NCI-H1092 (cell line): Measurements from ENCODE around the gene IGLL5.

Experiments used
- DNase-seq: peaks from one replicate; lab custom pipeline; 2025; lab: John Stamatoyannopoulos, UW

The IGLL5 gene

DNA sequence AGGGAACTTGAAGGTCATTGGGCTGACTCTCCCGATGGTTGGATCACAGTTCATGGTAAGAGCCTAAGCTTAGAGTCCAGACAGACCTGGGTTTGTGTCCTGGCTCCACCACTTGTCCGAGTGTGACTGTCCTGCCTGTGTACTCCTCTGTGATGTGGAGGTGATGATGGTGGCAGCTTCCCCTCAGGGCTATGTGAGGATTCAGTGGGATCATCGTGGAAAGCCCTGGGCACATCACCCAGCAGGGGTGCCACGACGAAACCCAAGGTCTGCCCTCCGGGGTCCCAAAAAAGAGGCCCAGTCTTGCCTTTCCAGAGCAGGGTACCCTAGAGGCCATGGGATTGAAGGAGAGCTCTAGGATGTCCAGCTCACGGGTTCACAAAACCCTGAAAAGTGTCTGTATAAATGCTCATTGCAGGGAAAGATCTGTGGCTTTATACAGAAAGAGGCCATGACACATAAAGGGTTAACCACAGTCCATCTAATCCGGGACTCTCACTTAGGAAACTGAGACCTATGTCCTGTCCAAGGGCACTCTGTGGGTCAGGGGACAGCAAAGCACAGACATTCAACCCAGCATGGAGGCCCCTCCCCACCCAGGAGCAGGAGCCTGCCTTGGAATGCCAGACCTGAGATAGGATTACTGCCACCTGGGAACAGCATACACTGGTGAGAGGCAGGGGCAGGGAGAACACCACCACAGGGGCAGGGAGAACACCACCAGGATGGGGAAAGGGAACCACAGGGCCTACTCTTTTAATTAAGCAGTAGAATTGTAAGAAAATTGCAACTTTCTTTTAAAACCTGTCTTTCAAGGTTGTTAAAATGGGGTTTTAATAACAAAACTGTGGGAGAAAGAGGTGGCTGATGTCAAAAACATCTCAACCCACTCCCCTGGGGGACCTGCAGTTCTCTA, 51.3 kb downstream of the IGLL5 start:
- no peak for DNase-seq

DNA sequence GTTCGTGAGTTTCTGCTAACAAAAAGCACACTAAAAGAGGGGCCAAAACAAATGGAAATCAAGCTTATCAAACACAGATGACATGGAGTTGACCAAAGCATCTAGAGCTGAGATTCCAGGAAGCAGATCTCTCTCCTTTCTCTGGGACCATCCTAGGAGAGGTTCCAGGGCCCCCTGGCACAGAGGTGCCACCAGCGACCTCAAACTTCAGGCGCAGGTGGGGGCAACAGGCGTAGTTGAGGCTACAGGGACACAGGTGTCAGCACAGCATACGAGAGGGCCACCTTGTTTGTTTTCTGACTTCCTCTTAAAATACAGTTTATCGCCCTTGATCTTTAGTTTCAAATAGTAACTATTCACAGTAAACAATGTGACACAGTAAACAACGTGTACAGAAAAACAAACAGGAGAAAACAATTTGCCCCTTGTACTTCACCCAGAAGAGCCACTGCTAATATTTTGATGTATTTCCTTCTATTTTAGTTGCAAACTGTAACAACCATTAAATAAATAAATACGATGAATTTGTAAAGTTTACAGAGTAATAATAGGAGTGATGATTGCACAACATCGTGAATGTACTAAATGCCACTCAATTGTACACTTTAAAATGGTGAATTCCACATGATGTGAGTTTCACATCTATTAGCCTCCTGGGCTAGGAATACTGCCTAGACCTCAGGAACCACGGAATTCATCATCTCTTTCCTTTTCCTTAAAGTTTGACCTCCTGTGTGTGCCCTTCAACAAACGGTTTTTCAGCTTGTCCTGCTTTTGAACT, 52.2 kb downstream of the IGLL5 start:
- DNase-seq, result no peak

GRCh38 chr22:22940961-22941605, 53.5 kb downstream of the IGLL5 start:
- DNase-seq, result no peak

DNA sequence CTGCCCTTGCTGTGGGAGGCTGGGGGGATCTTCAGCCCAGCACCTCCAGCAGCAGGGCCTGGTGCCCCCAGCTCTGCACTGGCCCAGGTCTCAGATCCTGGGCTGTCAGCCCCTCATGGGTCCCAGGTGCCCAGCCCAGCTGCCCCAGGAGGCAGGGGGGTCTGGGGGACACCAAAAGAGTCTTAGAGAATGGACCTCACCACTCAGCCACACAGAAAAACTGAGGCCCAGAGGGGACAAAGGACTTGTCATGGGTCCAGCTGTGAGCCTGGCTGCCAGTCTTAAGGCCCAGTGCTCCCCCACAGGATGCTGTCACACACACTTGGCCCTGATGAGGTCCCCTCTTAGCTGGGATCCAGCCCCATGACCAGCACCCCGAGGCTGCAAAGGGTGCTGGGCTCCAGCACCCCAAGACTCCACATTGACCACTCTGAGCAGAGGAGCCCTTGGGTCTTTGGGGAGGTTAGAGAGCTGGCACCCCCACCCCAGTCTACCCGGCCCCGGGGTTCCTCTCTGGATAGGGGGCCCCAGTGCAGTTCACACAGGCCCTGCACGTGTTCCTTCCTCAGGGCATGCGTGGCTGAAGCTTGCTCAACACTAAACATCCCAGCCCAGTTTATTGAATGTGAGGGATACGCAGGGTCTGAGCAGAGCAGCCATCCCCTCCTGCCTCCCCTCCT, 54.4 kb downstream of the IGLL5 start:
- no peak for DNase-seq

GRCh38 chr22:22942511-22943329, 55.1 kb downstream of the IGLL5 start:
- DNase-seq, result peak; percentile 42

GRCh38 chr22:22943521-22944267, 56.1 kb downstream of the IGLL5 start:
- no peak for DNase-seq

- no peak for DNase-seq
These were observed 56.8 kb downstream of the IGLL5 start for GRCh38 chr22:22944268-22944985.

DNA sequence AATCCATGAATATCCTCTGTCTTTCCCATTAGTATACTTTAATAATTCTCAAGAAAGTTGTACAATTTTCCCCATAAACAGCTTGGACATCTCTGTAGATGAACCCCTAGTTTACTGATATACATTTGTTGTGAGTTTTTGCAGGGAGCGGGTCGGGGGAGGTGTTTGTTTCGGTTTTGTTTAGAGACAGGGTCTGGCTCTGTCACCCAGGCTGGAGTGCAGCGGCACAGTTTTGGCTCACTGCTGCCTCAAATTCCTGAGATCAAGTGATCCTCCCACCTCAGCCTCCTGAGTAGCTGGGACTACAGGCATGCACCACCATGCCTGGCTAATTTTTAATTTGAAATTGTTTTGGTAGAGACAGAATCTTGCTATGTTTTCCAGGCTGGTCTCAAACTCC, 57.6 kb downstream of the IGLL5 start:
- DNase-seq, result no peak
